Measurements from ENCODE around the gene STAB1.

The STAB1 gene, protein sequence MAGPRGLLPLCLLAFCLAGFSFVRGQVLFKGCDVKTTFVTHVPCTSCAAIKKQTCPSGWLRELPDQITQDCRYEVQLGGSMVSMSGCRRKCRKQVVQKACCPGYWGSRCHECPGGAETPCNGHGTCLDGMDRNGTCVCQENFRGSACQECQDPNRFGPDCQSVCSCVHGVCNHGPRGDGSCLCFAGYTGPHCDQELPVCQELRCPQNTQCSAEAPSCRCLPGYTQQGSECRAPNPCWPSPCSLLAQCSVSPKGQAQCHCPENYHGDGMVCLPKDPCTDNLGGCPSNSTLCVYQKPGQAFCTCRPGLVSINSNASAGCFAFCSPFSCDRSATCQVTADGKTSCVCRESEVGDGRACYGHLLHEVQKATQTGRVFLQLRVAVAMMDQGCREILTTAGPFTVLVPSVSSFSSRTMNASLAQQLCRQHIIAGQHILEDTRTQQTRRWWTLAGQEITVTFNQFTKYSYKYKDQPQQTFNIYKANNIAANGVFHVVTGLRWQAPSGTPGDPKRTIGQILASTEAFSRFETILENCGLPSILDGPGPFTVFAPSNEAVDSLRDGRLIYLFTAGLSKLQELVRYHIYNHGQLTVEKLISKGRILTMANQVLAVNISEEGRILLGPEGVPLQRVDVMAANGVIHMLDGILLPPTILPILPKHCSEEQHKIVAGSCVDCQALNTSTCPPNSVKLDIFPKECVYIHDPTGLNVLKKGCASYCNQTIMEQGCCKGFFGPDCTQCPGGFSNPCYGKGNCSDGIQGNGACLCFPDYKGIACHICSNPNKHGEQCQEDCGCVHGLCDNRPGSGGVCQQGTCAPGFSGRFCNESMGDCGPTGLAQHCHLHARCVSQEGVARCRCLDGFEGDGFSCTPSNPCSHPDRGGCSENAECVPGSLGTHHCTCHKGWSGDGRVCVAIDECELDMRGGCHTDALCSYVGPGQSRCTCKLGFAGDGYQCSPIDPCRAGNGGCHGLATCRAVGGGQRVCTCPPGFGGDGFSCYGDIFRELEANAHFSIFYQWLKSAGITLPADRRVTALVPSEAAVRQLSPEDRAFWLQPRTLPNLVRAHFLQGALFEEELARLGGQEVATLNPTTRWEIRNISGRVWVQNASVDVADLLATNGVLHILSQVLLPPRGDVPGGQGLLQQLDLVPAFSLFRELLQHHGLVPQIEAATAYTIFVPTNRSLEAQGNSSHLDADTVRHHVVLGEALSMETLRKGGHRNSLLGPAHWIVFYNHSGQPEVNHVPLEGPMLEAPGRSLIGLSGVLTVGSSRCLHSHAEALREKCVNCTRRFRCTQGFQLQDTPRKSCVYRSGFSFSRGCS (N-terminal part only)

DNA sequence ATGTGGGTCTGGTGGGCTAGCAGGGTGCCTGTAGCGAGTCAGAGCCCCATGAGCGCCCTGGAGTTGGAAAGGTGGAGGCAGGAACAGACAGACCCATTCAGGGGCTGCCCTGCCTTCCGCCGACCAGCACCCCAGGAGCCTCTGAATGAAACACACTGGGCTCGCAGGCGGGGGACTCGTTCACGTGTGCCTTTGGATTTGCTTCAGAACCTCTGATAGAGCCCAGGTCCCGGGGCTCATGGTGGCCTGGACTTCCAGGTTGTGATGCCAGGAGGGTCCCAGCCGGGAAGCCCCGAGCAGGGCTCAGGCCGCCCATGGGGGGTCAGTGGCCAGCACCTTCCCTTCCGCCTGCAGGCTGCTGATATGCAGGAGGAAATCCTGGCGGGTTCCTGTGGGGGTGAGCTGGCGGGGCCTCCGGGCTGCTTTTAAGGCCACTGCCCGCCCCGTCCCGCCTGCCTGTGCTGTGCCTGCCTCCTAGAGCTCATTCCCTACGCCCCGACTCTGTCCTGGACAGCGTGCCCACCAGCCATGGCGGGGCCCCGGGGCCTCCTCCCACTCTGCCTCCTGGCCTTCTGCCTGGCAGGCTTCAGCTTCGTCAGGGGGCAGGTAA, at the start of gene STAB1:
Gene STAB1 (plus strand): TSS at position 453 of the 610 bp plus-strand sequence. CDS start 76 bp downstream, at position 529.
- DNase-seq (ENCODE audit: low spot score): no peak
- TF ChIP-seq, protein P1, sequence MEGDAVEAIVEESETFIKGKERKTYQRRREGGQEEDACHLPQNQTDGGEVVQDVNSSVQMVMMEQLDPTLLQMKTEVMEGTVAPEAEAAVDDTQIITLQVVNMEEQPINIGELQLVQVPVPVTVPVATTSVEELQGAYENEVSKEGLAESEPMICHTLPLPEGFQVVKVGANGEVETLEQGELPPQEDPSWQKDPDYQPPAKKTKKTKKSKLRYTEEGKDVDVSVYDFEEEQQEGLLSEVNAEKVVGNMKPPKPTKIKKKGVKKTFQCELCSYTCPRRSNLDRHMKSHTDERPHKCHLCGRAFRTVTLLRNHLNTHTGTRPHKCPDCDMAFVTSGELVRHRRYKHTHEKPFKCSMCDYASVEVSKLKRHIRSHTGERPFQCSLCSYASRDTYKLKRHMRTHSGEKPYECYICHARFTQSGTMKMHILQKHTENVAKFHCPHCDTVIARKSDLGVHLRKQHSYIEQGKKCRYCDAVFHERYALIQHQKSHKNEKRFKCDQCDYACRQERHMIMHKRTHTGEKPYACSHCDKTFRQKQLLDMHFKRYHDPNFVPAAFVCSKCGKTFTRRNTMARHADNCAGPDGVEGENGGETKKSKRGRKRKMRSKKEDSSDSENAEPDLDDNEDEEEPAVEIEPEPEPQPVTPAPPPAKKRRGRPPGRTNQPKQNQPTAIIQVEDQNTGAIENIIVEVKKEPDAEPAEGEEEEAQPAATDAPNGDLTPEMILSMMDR (IDR thresholded peaks at IDR 0.05; ENCODE audit: extremely low read depth, missing control alignments): no peak

DNA sequence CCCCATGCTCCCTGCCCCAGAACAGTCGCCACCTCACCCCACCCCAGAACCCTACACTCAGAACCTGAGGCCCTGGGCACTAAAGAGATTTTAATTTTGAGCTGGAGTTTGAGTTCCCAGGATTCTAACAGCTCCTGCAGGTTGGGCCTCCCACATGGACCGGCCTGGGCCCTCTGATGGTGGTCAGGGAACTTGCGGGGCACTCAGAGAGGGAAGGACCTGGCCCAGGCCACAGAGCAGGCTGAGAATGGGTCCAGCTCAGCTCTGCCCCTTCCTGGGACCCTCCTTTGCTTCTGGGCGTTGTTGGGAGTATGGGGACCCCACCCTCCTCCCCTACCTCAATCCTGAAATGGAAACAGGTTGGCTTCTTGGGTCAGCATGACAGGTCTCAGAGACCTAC, 49.1 kb upstream of the STAB1 start:
- no peak for DNase-seq (ENCODE audit: low spot score)
- TF ChIP-seq, protein P1 (IDR thresholded peaks at IDR 0.05; ENCODE audit: extremely low read depth, missing control alignments): no peak

DNA sequence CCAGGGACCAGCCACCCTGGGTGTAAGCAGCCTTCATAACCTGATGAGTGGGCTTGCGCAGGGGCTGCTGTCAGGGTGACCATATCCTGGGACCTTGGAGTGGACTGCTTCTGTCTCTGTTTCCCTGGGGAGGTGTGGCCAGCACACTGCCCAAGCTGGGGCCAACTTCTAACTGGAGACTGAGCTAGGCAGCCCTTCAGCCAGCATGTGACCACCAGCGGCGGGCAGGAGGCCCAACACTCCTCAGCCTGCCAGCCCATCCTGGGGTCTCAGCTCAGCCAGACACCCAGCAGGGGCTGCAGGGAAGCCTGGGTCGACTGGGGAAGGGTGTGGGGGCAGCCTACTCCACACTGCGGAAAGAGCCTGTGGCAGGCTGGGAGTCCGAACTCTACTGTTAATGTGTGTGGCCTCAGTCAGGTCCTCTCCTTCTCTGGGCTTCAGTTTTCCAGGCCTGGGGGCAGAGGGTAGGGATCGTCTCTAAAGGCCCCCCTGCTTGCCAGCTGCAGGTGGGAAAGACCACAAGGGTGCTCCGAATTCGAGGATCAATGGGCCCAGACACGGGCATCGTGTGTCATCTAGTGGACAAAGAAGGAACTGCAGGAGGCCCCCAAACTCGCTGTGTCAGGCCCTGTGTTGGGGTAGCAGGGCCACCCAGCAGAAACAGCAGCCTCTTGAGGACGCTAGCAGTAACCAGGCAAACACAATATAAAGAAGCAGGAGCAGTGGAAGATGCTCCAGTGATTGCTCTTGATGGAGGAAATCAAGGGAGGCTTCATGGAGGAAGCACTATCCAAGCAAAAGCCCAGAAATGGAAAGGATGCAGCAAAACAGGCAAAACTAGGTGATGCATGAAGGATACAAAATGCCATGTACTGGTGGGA, 48.3 kb upstream of the STAB1 start:
- TF ChIP-seq, protein P1 (IDR thresholded peaks at IDR 0.05; ENCODE audit: extremely low read depth, missing control alignments): peak; percentile 94
- DNase-seq (ENCODE audit: low spot score): peak; percentile 81

DNA sequence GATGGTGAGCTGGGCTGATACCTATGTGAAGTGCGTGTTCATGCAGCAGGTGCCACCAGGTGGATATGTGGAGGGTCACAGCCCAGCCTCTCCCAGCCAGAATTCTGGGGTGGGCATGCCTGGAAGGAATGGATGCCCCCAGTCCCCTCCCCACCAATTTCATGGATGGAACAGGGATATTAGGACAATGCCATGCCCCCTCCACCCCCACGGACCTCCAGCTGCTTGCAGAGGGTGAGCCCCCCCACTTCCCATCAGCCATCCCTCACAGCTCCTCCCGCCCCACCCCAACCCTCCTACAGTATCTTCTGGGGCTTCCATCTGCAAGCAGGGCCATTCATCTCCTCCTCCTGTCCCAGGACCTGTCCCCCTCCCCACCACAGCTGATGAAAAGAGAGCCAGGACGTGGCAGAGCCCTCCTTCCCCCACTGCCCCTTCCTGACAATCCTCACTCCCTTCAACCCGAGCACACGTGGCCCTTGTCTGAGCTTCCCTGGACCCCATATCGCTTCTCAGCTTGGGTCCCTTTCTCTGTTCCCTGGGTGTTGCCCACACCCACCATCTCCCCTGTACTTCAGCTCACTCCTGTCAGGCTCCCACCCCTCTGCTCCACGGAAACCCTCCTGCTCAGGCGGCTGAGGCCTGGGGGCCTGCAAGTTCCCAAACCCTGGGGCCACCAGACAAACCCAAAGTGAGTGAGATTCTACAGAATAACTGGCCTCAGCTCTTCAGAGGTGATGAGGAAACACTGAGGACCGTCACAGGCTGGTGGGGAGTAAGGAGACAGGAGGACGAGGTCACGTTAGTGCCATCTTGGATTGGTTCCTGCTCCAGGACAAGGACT, 47.4 kb upstream of the STAB1 start:
- no peak for DNase-seq (ENCODE audit: low spot score)
- TF ChIP-seq, protein P1 (IDR thresholded peaks at IDR 0.05; ENCODE audit: extremely low read depth, missing control alignments): no peak

DNA sequence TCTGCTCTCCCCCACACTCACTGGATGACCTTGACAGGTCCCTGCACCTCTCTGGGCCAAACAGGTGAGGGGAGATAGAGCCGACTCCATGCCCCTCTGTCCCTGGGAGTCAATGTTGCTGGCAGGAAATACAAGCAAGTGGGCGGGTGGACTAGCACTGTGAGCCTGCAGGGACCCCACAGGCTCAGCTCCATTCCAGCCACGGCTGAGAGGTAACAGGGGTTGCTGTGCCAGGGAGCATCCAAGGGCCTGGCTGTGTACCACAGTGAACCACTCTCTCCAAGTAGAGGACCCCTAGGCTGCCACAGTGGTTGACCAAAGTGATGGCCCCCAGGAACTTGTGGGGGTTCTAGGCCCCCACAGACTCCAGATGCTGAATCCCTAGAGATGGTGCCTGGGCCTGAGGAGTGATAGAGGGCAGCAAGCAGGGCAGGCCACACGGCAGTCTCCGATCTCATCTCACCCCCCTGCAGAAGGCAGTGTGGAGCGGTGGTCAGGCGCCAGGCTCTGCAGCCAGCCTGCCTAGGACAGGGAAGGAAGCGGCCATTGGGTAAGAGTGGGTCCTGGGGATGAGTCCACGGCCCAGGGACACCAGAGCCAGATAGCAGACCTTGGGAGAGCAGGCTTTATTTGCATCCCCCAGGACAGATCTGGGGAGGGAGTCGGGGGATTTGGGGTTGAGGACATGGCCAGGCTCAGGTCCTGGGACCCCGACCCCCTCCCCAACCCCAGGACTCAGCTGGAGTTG, 44.5 kb upstream of the STAB1 start:
- DNase-seq (ENCODE audit: low spot score): no peak
- TF ChIP-seq, protein P1 (IDR thresholded peaks at IDR 0.05; ENCODE audit: extremely low read depth, missing control alignments): no peak

Data from GM20000 (cell line).